CD4-positive, alpha-beta memory T cell (primary cell): ENCODE measurements around the gene SLC2A5. TPM values are rescaled to one million over a fixed set of nuclear protein-coding genes. Genes with fewer than 3 reads are reported as not detected.

Source experiments
- polyA plus RNA-seq, 2 donors: library from polyadenylated mRNA; unstranded; fragments of 300-500 nt; fragmentation: Illumina TruSeq; gene quantifications; one replicate each; pipeline ENCODE4 v1.2.3, GENCODE V29; 2021
- total RNA-seq, 2 experiments: library from RNA; stranded (reverse); gene quantifications; one replicate each; pipeline ENCODE4 v1.2.3, GENCODE V29; 2021

The SLC2A5 gene
- total and polyA plus RNA-seq, 4 experiments from 2014 or later, result 0.23 TPM; not detected in 3

Other genes with a start within 250 kb of the SLC2A5 start
- 100 to 1,000 TPM; 291 to 305 TPM for gene ENO1, start 190.9 kb downstream of the SLC2A5 start, total RNA-seq
- 1,000 to 10,000 TPM; 1,071 to 1,157 TPM for gene ENO1, start 190.9 kb downstream of the SLC2A5 start, polyA plus RNA-seq
- not detected for gene CA6, start 123.8 kb downstream of the SLC2A5 start, total RNA-seq
- gene CA6, start 123.8 kb downstream of the SLC2A5 start, polyA plus RNA-seq, result 1 to 10 TPM in 1 of 2 donors, under 1 TPM in 1; 0.35 to 2.5 TPM
- gene SLC2A7, start 43.2 kb downstream of the SLC2A5 start, total RNA-seq, result not detected
- gene SLC2A7, start 43.2 kb downstream of the SLC2A5 start, polyA plus RNA-seq, result not detected
- gene GPR157, start 59.5 kb upstream of the SLC2A5 start, total RNA-seq, result 10 to 100 TPM in 1 of 2 experiments, 1 to 10 TPM in 1; 7.7 to 10.9 TPM
- 1 to 10 TPM; 1.6 to 1.9 TPM for gene GPR157, start 59.5 kb upstream of the SLC2A5 start, polyA plus RNA-seq
- 10 to 100 TPM; 17.3 to 18.8 TPM for gene H6PD, start 165.1 kb upstream of the SLC2A5 start, total RNA-seq
- gene H6PD, start 165.1 kb upstream of the SLC2A5 start, polyA plus RNA-seq, result 10 to 100 TPM in 1 of 2 donors, 1 to 10 TPM in 1; 5.5 to 14.0 TPM
- gene SPSB1, start 223.3 kb upstream of the SLC2A5 start, total RNA-seq, result 1 to 10 TPM; 3.3 to 4.1 TPM
- 1 to 10 TPM; 2.8 to 4.5 TPM for gene SPSB1, start 223.3 kb upstream of the SLC2A5 start, polyA plus RNA-seq